Measurements from ENCODE around the gene SEPSECS.
"Not testable (repeated sequence)": the region's sequence is repeated elsewhere in the genome, so short reads cannot be mapped to it uniquely, and the experiment has no call there.

Gene SEPSECS

DNA sequence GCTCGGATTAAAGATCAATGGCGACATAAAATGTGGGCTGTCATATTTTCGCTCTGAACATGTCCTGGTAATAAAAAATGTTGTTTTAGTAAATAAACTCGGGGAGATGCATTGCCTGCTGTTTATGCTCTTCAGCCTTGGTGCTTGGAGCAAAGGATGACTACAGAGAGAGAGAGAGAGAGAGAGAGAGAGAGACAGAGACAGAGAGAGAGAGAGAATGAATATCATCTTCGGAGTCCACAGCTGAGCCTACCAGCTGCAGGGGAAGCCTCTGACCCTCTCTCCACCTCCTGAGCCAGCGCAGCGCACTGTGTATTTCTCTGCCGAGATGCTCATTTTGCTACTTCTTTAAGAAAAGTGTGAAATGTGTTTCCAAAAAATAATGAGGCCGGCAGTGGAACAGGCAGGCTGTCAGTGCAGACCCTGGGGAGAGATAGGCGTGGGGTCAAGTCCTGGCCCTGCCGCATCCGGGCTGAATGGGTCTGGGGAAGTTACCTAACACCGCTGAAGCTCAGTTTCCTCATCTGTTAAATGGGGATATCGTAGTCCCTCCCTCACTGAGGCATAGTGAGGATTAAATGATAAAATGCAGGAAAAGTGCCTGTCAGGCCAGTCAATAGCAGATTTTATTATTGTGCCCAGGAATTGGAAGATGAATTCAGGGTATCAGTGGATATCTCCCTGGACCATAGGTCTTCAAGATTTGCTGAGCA lies 71.0 kb downstream of the SEPSECS start:
- ChIA-PET POLR2A (no interaction called here), CTCF (interaction anchor here (0.6 kb wide), 1 partner anchor 1249 kb away, joined by 6 read pairs; no protein-coding TSS in a partner anchor)
- no peaks in the 10 kb centered on the region for H3K36me3 ChIP-seq (ENCODE audit: control insufficient read depth in 2 of 2, insufficient read depth in 1 of 2, low read length in 2 of 2)
- H3K4me3 ChIP-seq (ENCODE audit: low read depth, low read length): no peak overlapping the region
- no peaks in the 10 kb centered on the region for H3K9me3 ChIP-seq (ENCODE audit: control insufficient read depth, insufficient read depth, low read depth, low read length)
- no peak overlapping the region for H3K27ac ChIP-seq (ENCODE audit: extremely low read depth, low read depth, low read length)
- no peaks in the 10 kb centered on the region for H3K4me1 ChIP-seq (ENCODE audit: control insufficient read depth, insufficient read depth, low read length)
- peak; percentile 44; the same call in 1 of the 2 replicates for TF ChIP-seq ZNF596 (tag by site-specific recombination; IDR thresholded peaks at IDR 0.05)
- no peak for TF ChIP-seq ZNF768 (tag by site-specific recombination; IDR thresholded peaks at IDR 0.05)

DNA sequence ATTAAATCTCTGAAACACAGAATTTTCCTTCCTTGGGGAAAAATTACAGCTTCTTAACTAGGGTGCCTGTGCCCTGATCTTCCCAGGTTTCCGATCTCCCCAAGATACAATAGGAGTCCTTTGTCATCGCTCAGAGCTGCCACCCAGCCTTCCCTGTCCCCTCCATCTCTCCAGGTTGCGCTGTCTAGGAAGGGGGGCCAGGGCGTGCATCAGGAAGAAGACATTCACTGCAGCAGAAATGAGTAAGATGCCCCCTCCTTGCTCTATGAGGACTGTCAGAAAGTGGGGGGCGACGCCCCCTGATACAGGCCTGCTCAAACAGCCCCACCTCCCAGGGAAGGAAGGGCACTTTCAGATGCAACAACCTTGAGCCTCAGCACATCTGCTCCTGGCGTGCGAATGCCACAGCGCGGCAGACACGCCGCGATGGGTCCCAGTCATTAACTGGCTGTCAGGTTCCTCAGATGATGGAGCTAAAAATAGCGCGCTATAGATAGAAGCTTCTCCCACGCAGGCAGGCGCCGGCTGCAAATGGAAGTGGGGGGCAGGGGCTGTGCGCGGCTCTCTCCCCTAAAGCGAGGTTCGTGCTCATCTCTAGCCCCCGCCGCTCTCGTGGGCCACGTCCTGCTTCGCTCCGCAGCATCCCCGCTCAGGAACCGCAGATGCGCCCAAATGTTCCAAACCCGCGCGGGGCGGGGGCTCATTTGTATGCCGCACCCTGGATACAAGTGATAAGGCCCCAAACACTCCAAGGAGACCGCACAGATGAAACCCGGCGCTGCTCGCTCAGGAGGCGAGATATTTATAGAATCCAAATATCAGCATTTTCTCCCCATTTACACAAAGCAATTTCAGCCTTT lies 71.9 kb downstream of the SEPSECS start:
- CTCF ChIA-PET: no interaction called here
- no peaks in the 10 kb centered on the region for H3K4me1 ChIP-seq (ENCODE audit: control insufficient read depth, insufficient read depth, low read length)
- POLR2A ChIA-PET: no interaction called here
- no peak overlapping the region for H3K4me3 ChIP-seq (ENCODE audit: low read depth, low read length)
- H3K27ac ChIP-seq (ENCODE audit: extremely low read depth, low read depth, low read length): no peak overlapping the region
- no peaks in the 10 kb centered on the region for H3K36me3 ChIP-seq (ENCODE audit: control insufficient read depth in 2 of 2, insufficient read depth in 1 of 2, low read length in 2 of 2)
- H3K9me3 ChIP-seq (ENCODE audit: control insufficient read depth, insufficient read depth, low read depth, low read length): no peaks in the 10 kb centered on the region
- TF ChIP-seq ZNF701 (tag by site-specific recombination; IDR thresholded peaks at IDR 0.05) (no peak), ZNF830 (tag by site-specific recombination; IDR thresholded peaks at IDR 0.05; ENCODE audit: low read depth) (no peak), ZNF114 (tag by site-specific recombination; IDR thresholded peaks at IDR 0.05) (no peak), BCL11A (tag by site-specific recombination; IDR thresholded peaks at IDR 0.05; ENCODE audit: low read depth) (no peak)
- TF ChIP-seq, protein P1, sequence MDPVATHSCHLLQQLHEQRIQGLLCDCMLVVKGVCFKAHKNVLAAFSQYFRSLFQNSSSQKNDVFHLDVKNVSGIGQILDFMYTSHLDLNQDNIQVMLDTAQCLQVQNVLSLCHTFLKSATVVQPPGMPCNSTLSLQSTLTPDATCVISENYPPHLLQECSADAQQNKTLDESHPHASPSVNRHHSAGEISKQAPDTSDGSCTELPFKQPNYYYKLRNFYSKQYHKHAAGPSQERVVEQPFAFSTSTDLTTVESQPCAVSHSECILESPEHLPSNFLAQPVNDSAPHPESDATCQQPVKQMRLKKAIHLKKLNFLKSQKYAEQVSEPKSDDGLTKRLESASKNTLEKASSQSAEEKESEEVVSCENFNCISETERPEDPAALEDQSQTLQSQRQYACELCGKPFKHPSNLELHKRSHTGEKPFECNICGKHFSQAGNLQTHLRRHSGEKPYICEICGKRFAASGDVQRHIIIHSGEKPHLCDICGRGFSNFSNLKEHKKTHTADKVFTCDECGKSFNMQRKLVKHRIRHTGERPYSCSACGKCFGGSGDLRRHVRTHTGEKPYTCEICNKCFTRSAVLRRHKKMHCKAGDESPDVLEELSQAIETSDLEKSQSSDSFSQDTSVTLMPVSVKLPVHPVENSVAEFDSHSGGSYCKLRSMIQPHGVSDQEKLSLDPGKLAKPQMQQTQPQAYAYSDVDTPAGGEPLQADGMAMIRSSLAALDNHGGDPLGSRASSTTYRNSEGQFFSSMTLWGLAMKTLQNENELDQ (tag by site-specific recombination; IDR thresholded peaks at IDR 0.05; ENCODE audit: low read depth): no peak

DNA sequence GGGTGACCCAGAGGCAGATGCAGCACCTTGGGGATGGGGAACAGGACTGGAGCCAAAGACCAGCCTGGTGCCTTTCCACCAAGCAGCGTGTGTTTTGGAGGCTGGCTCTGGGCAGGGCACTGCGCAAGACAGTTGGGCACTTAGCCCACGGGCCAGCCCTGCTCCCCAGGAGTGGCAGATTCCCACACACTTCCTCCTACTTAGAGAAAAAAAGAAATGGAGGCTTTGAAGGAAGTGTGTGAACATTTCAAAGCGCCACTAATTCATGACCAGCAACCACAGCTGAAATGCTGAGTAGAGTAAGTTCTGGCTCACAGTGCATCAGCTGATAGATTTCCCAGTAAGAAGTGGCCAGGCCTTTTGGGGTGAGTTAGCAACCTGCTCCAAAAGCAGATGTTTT lies 74.6 kb downstream of the SEPSECS start:
- Histone ChIP-seq H3K27ac (ENCODE audit: extremely low read depth, low read depth, low read length) (no peak overlapping the region), H3K4me1 (ENCODE audit: control insufficient read depth, insufficient read depth, low read length) (no peaks in the 10 kb centered on the region), H3K36me3 (ENCODE audit: control insufficient read depth in 2 of 2, insufficient read depth in 1 of 2, low read length in 2 of 2) (no peaks in the 10 kb centered on the region), H3K9me3 (ENCODE audit: control insufficient read depth, insufficient read depth, low read depth, low read length) (no peaks in the 10 kb centered on the region), H3K4me3 (ENCODE audit: low read depth, low read length) (no peak overlapping the region)
- ChIA-PET CTCF (no interaction called here), POLR2A (no interaction called here)
- TF ChIP-seq ZNF768 (tag by site-specific recombination; IDR thresholded peaks at IDR 0.05): no peak
- TF ChIP-seq SP7 (tag by site-specific recombination; IDR thresholded peaks at IDR 0.05): no peak

DNA sequence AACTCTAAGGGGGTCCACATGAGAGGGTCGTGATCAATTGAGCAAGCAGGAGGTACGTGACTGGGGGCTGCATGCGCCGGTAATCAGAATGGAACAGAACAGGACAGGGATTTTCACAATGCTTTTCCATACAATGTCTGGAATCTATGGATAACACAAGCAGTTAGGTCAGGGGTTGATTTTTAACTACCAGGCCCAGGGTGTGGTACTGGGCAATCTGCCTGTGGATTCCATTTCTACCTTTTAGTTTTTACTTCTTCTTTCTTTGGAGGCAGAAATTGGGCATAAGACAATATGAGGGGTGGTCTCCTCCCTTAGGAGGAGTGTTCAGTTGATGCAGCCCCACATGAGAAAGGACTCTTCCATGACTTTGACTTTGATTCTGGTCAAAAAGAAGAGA lies 76.8 kb downstream of the SEPSECS start:
- H3K4me3 ChIP-seq (ENCODE audit: low read depth, low read length); H3K36me3 ChIP-seq (ENCODE audit: control insufficient read depth in 2 of 2, insufficient read depth in 1 of 2, low read length in 2 of 2); CTCF ChIA-PET; H3K9me3 ChIP-seq (ENCODE audit: control insufficient read depth, insufficient read depth, low read depth, low read length); POLR2A ChIA-PET; H3K27ac ChIP-seq (ENCODE audit: extremely low read depth, low read depth, low read length); H3K4me1 ChIP-seq (ENCODE audit: control insufficient read depth, insufficient read depth, low read length): not testable (repeated sequence)

DNA sequence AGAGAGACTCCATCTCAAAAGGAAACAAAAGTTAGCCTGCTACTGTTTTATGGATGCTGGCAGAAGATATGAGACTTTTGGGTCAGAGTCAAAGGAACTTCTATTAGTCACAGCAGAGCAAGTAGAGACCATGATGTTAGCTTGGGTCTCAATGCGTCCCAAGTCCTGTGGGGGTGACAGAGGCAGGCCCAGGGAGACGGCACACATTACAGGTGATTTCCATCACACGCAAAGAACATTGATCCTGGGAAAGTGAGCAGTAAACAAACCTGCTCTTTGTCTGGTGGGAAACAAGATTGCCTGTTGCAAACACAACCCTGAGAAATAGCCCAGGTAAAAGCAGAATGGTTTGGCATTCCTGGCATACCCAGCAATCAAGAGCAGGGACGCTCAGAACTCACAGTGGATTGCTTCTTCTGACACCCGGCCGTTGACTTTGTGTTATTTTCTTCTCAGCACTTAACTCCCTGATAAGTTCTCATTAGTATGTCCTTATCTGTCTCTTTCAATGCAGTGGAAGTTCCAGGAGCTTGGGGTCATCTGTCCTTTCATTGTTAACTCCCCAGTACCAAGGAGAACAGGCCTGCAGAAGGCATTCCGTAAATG lies 78.3 kb downstream of the SEPSECS start:
- Histone ChIP-seq H3K36me3 (ENCODE audit: control insufficient read depth in 2 of 2, insufficient read depth in 1 of 2, low read length in 2 of 2) (no peaks in the 10 kb centered on the region), H3K9me3 (ENCODE audit: control insufficient read depth, insufficient read depth, low read depth, low read length) (no peaks in the 10 kb centered on the region), H3K4me3 (ENCODE audit: low read depth, low read length) (no peak overlapping the region), H3K27ac (ENCODE audit: extremely low read depth, low read depth, low read length) (no peak overlapping the region), H3K4me1 (ENCODE audit: control insufficient read depth, insufficient read depth, low read length) (no peaks in the 10 kb centered on the region)
- CTCF ChIA-PET: no interaction called here
- POLR2A ChIA-PET: no interaction called here
- TF ChIP-seq, protein P2, sequence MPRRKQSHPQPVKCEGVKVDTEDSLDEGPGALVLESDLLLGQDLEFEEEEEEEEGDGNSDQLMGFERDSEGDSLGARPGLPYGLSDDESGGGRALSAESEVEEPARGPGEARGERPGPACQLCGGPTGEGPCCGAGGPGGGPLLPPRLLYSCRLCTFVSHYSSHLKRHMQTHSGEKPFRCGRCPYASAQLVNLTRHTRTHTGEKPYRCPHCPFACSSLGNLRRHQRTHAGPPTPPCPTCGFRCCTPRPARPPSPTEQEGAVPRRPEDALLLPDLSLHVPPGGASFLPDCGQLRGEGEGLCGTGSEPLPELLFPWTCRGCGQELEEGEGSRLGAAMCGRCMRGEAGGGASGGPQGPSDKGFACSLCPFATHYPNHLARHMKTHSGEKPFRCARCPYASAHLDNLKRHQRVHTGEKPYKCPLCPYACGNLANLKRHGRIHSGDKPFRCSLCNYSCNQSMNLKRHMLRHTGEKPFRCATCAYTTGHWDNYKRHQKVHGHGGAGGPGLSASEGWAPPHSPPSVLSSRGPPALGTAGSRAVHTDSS (tag by site-specific recombination; IDR thresholded peaks at IDR 0.05): no peak
- no peak for TF ChIP-seq ZNF146 (tag by site-specific recombination; IDR thresholded peaks at IDR 0.05)
- no peak for TF ChIP-seq KLF16 (tag by site-specific recombination; IDR thresholded peaks at IDR 0.05)
- no peak for TF ChIP-seq KLF7 (tag by site-specific recombination; IDR thresholded peaks at IDR 0.05; ENCODE audit: borderline replicate concordance)
- TF ChIP-seq ZBTB7A (tag by site-specific recombination; IDR thresholded peaks at IDR 0.05; ENCODE audit: low read depth): no peak
- TF ChIP-seq ZEB2 (tag by site-specific recombination; IDR thresholded peaks at IDR 0.05): no peak
- TF ChIP-seq ZNF423 (tag by site-specific recombination; IDR thresholded peaks at IDR 0.05): no peak
